Activated naive CD8-positive, alpha-beta T cell (primary cell): ENCODE measurements around the gene DEPDC7.
"Not testable (repeated sequence)": the region's sequence is repeated elsewhere in the genome, so short reads cannot be mapped to it uniquely, and the experiment has no call there.

Experiments
- H3K27ac Mint-ChIP-seq: one replicate; pipeline ENCODE4 v1.8.0; 2021; ENCODE audit warnings: mixed read lengths
- H3K27me3 Mint-ChIP-seq: one replicate; pipeline ENCODE4 v1.8.0; 2021; ENCODE audit warnings: mixed read lengths
- H3K36me3 Mint-ChIP-seq: one replicate; pipeline ENCODE4 v1.8.0; 2021; ENCODE audit warnings: mixed read lengths
- H3K4me1 Mint-ChIP-seq: one replicate; pipeline ENCODE4 v1.8.0; 2021; ENCODE audit warnings: low read depth, mixed read lengths
- H3K4me3 Mint-ChIP-seq: one replicate; pipeline ENCODE4 v1.8.0; 2021; ENCODE audit warnings: mild to moderate bottlenecking, mixed read lengths
- H3K9me3 Mint-ChIP-seq: one replicate; pipeline ENCODE4 v1.8.0; 2021; ENCODE audit warnings: low read depth, mixed read lengths

DEPDC7 gene

DNA sequence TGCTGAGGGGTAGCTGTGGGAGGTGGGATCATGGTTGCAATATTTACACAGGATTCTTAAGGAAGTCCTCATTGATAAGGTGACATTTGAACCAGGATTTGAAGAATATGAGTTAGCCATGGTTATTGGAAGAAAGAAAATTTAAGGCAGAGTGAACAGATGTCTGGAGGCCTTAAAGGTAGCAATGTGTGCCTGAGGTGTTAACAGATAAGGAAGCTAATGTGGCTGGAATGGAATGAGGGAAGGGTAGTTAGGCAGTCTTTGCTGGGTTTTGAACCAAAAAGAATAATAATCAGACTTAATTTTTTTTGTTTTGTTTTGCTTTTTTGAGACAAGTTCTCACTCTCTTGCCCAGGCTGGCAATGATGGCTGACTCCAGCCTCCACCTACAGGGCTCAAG is 9.7 kb upstream of the DEPDC7 start:
- peaks cover 4% of the 10 kb centered on the region for H3K9me3 Mint-ChIP-seq
- H3K4me1 Mint-ChIP-seq: peaks cover 35% of the 10 kb centered on the region
- H3K27me3 Mint-ChIP-seq: no peaks in the 10 kb centered on the region
- peak overlapping the region; percentile 40 for H3K4me3 Mint-ChIP-seq
- H3K27ac Mint-ChIP-seq: no peak overlapping the region
- H3K36me3 Mint-ChIP-seq: peaks cover 2% of the 10 kb centered on the region

DNA sequence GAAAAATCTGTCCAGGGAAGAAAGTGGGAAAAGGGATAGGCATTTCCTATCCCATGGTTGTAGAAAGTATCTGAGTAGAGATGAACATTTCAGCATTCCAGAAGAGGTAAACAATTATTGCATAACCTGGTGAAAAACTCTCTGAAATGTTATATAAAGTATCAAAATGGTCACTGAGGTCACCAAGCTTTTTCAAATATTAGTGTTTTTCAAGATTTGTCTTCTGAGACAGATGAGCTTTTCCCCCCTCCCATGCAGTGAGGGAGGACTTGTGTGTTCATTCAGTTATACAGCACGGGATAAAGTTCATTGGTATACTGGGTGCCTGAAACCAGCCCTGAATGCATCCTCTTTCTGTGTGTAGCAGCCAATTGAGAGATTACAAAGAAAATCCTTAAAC is 1.9 kb upstream of the DEPDC7 start:
- H3K4me3 Mint-ChIP-seq: peak overlapping the region; percentile 40
- no peaks in the 10 kb centered on the region for H3K9me3 Mint-ChIP-seq
- H3K36me3 Mint-ChIP-seq: no peaks in the 10 kb centered on the region
- no peaks in the 10 kb centered on the region for H3K27me3 Mint-ChIP-seq
- H3K4me1 Mint-ChIP-seq: peaks cover 60% of the 10 kb centered on the region
- no peak overlapping the region for H3K27ac Mint-ChIP-seq

DNA sequence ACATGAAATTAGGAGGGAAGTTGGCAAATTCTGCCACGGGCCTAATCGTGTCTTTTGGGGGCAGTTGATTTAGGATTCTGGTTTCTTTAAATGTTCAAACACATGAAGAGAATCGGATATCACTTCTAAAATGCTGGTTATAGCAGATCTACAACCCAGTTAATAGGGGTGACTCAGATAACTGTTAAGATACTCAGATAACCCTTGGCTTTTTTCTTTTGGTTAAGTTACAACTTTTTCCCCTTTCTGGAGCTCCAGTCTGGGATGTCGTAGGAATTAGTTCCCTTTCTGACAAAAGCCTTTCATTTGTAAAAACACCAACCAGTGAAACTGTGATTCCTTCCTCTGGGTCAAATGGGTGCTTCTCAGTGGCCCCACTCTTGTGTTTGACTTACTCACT is 976 bp downstream of the DEPDC7 start:
- Mint-ChIP-seq H3K36me3 (no peaks in the 10 kb centered on the region), H3K9me3 (no peaks in the 10 kb centered on the region), H3K4me1 (peaks cover 55% of the 10 kb centered on the region), H3K27me3 (no peaks in the 10 kb centered on the region), H3K27ac (peak overlapping the region; percentile 41), H3K4me3 (peak overlapping the region; percentile 89)

DNA sequence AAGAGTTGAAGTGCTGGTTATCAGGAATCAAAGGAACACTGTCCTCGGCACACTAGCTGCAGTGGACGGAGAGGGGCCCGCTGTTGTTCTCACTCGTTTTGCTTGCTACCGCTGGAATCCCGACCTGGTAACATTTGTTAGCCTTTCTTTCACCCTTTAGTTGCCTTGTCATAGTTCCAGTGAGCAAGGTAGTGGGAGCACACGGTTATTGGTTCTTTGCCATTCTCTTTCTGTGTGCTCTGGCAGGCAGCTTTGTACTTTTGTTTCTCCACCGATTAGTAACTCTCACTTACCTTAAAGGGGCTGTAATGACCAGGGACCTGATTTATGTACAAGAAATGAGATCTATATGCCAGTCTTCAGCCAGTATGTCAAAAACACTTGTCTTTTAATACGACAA is 1.8 kb downstream of the DEPDC7 start:
- Mint-ChIP-seq H3K36me3 (no peaks in the 10 kb centered on the region), H3K27ac (no peak overlapping the region), H3K9me3 (no peaks in the 10 kb centered on the region), H3K27me3 (no peaks in the 10 kb centered on the region), H3K4me1 (peaks cover 55% of the 10 kb centered on the region), H3K4me3 (peak overlapping the region; percentile 89)

DNA sequence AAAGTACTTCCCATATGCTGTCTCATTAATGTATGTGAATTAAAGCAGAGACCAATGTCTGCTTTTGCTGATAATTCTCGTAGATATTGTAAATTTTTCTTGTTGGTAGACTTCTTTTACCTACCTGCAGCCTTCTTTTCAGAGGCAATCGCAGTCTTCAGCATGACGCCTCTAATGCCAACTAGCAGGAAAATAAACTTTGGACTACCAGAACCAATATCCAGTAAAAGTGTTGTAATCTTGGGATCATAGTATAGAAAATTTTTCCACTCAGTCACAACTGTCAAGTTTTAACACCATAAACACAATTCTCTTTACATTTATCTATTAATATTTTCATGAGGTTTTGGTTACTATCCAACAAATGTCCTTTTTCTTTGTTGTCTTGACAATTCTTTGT is 2.3 kb downstream of the DEPDC7 start:
- H3K27ac Mint-ChIP-seq: no peak overlapping the region
- no peak overlapping the region for H3K4me3 Mint-ChIP-seq
- H3K36me3 Mint-ChIP-seq: no peaks in the 10 kb centered on the region
- no peaks in the 10 kb centered on the region for H3K9me3 Mint-ChIP-seq
- peaks cover 51% of the 10 kb centered on the region for H3K4me1 Mint-ChIP-seq
- H3K27me3 Mint-ChIP-seq: no peaks in the 10 kb centered on the region

DNA sequence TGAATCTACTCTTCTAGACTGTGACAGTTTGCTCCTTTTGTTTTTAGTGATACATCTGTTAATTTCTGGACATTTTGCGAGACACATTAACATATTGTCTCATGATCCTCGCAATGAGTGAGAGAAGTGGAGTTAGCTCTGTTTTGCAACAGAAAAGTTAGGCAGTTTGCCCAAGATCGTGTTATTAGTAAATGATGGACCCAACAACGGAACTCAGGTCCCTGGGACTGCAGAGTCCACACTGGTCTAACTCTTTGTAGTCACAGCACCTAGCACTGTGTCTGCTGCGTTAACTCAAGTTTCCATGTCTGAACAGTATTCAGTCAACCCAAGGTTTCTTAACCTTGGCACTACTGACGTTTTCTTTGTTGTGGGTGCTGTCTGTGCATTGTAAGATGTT is 3.2 kb downstream of the DEPDC7 start:
- H3K27me3 Mint-ChIP-seq: no peaks in the 10 kb centered on the region
- no peaks in the 10 kb centered on the region for H3K9me3 Mint-ChIP-seq
- H3K27ac Mint-ChIP-seq: no peak overlapping the region
- no peak overlapping the region for H3K4me3 Mint-ChIP-seq
- no peaks in the 10 kb centered on the region for H3K36me3 Mint-ChIP-seq
- peaks cover 44% of the 10 kb centered on the region for H3K4me1 Mint-ChIP-seq

DNA sequence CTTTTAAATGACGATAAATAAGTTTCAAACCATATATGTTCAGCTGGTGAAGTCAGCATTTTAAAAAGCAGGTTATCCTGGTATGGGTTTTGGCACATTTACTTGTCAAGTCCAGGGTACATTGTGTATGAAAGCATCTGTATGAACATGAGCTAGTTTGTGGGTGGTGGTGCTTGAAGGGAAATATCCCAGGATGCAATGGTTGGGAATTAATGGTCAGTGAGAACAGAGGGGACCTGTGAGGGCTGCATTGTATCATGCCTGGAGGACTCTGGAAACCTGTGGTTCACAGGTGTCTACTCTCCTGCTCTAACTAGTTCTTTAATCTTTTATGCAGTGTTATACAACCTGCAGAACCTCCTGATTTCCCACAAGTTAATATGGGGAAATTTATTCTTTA is 5.8 kb downstream of the DEPDC7 start:
- Mint-ChIP-seq H3K27ac (no peak overlapping the region), H3K9me3 (no peaks in the 10 kb centered on the region), H3K27me3 (no peaks in the 10 kb centered on the region), H3K36me3 (no peaks in the 10 kb centered on the region), H3K4me1 (peaks cover 38% of the 10 kb centered on the region), H3K4me3 (no peak overlapping the region)

DNA sequence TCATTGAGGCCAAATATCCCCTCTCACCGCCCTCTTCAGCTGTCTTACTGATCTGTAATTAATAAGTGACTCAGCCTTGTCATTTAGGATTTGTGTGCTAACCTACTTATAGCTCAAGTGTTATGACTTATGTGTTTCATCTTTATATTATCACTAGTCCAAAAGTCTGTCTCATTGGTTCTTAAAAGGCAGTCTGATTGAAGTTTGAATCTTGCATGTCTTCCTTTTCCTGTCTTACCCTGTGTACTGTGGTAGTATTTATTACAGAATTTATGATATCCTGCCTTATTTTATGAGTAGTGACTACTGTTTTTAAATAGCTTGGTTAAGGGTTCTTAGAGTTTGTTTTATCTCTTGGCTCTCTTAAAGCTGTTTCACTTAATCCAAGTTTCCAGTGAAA is 6.3 kb downstream of the DEPDC7 start:
- Mint-ChIP-seq H3K9me3 (no peaks in the 10 kb centered on the region), H3K27ac (no peak overlapping the region), H3K27me3 (no peaks in the 10 kb centered on the region), H3K4me3 (no peak overlapping the region), H3K36me3 (no peaks in the 10 kb centered on the region), H3K4me1 (peaks cover 33% of the 10 kb centered on the region)

DNA sequence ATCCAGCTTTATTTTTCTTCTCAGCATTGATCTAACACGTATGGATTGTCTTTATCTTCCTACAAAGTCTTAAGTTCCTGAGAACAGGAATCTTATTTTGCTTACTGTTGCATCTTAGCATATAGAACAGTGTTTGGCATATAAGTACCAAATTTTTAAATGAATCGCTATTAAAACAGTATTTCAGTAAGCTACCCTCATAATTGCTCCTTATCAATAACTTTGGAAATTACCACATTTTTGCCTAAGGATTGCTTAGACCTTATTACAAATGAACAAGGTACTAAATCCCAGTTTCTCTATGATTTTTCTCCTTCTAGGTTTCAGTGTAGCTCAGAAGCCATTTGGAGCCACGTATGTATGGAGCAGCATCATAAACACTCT is 9.7 kb downstream of the DEPDC7 start:
- H3K4me3 Mint-ChIP-seq: no peak overlapping the region
- no peaks in the 10 kb centered on the region for H3K27me3 Mint-ChIP-seq
- no peak overlapping the region for H3K27ac Mint-ChIP-seq
- peaks cover 6% of the 10 kb centered on the region for H3K36me3 Mint-ChIP-seq
- H3K4me1 Mint-ChIP-seq: peaks cover 15% of the 10 kb centered on the region
- no peaks in the 10 kb centered on the region for H3K9me3 Mint-ChIP-seq

DNA sequence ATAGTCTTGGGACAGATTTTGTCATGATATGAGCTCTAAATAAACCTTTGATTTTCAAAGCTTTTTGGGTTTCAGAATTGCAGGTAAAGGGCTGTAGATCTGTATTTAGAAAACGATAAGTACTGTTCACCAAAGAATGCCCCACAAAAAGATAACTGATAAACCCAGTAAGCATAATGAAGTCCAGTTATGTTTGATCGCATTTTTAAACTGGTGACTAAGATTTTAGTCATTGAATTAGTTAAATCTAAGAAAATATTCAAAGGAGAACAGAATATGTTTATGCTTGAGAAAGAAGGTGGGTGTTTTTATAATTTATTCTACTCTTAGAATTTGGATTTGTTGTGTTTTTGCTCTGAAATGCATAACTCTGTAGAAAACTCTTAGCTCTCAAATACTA is 11.6 kb downstream of the DEPDC7 start:
- peaks cover 5% of the 10 kb centered on the region for H3K4me1 Mint-ChIP-seq
- peaks cover 13% of the 10 kb centered on the region for H3K36me3 Mint-ChIP-seq
- H3K27me3 Mint-ChIP-seq: no peaks in the 10 kb centered on the region
- H3K9me3 Mint-ChIP-seq: no peaks in the 10 kb centered on the region
- no peak overlapping the region for H3K27ac Mint-ChIP-seq
- H3K4me3 Mint-ChIP-seq: no peak overlapping the region

DNA sequence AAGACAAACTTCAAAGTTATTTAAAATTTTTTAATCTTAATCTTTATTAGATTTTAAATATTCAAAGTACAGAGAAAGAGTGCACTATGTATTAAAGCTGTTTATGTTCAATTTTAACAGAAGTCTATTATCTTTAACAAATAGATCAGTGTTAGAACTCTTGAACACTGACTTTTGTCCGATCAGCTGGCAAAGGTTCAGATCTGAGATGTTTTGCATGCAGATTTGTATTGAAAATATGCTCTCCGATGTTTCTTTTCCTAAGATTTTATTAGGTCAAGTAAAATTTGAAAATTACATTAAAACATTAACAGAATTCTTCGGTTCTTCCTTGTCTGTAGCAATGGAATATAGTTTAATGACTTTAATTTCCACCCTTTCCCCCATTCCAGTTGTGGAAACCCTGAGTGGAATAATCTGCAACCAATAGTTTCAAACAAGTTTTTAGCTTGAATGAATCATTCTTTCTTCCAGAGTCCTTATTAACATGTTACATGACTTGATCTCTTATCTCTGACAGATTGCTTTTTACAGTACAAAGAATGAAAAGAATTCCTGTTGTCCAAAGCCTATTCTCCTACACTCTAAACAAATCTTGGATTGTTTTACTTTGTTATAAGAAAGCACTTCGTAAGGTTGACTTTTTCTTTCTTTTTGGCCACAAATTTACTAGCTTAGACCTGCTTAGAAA is 12.3 kb downstream of the DEPDC7 start:
- no peaks in the 10 kb centered on the region for H3K27me3 Mint-ChIP-seq
- H3K27ac Mint-ChIP-seq: no peak overlapping the region
- H3K9me3 Mint-ChIP-seq: no peaks in the 10 kb centered on the region
- peaks cover 4% of the 10 kb centered on the region for H3K4me1 Mint-ChIP-seq
- H3K4me3 Mint-ChIP-seq: no peak overlapping the region
- peaks cover 13% of the 10 kb centered on the region for H3K36me3 Mint-ChIP-seq

DNA sequence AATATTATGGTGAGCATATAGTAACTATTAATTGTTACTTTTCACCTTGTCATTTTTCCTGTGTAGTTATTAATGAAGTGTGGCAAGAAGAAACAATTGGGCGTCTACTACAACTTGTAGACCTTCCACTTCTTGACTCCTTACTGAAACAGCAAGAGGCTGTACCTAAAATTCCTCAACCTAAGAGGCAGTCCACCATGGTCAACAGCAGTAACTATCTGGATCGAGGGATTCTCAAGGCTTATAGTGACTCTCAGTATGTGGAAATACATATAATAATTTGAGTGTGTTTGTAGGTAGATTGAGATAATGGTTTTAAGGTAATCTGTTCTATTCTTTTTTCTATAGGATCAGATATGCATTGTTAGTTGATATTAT is 12.8 kb downstream of the DEPDC7 start:
- H3K4me1 Mint-ChIP-seq: peaks cover 4% of the 10 kb centered on the region
- no peak overlapping the region for H3K27ac Mint-ChIP-seq
- H3K27me3 Mint-ChIP-seq: no peaks in the 10 kb centered on the region
- H3K4me3 Mint-ChIP-seq: no peak overlapping the region
- peaks cover 13% of the 10 kb centered on the region for H3K36me3 Mint-ChIP-seq
- H3K9me3 Mint-ChIP-seq: no peaks in the 10 kb centered on the region

DNA sequence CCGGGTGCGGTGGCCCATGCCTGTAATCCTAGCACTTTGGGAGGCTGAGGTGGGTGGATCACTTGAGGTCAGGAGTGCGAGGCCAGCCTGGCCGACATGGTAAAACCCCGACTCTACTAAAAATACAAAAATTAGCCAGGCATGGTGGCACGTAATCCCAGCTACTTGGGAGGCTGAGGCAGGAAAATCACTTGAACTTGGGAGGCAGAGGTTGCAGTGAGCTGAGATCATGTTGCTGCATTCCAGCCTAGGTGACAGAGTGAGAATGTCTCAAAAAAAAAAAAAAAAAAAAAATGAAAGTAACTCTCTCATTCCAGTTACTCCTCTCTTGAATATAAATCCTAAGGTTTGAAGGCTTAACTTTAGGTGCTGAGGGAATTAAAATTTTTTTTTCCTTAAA is 13.5 kb downstream of the DEPDC7 start:
- H3K4me3 Mint-ChIP-seq: not testable (repeated sequence)

DNA sequence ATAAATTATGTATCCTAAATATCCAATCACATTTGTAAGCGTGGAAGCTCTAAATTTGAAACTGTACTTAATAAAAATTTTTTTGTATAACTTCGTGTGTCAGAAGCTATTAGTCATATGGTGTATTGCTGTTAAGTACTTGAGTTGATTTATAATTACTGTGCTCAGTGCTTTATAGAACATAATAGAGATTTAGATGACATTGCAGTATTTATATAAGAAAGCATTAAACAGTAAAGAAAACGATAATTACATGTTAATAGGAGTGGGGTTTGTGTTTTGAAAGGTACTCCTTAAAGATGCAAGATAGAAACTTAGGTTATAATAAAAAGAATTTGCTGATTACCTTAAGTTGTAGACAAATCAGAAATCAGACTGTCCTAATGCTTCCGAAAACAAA is 17.8 kb downstream of the DEPDC7 start:
- Mint-ChIP-seq H3K4me3 (no peak overlapping the region), H3K9me3 (no peaks in the 10 kb centered on the region), H3K27ac (no peak overlapping the region), H3K36me3 (peaks cover 16% of the 10 kb centered on the region), H3K27me3 (no peaks in the 10 kb centered on the region), H3K4me1 (no peaks in the 10 kb centered on the region)

More for the DNA sequence above, 13.5 kb downstream of the DEPDC7 start:
- peaks cover 15% of the 10 kb centered on the region for H3K36me3 Mint-ChIP-seq
- H3K27ac Mint-ChIP-seq, H3K9me3 Mint-ChIP-seq, H3K4me1 Mint-ChIP-seq, H3K27me3 Mint-ChIP-seq: not testable (repeated sequence)

DNA sequence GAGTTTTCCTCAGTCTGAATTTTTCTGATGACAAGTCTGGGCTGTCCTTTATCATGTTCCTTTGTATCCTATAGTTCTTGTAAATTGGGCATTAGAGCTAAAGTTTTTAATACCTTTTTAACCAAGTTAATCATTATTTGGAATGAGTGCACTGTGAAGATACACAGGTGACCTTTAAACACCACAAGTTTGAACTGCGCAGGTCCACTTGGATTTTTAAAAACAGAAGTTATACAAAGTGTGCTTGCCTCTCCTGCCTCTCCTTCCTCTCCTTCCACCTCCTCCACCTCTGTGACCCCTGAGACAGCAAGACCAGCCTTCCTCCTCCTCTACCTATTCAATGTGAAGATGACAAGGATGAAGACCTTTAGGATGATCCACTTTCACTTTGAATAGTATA is 19.3 kb downstream of the DEPDC7 start:
- Mint-ChIP-seq H3K36me3 (peaks cover 12% of the 10 kb centered on the region), H3K27me3 (no peaks in the 10 kb centered on the region), H3K4me3 (no peak overlapping the region), H3K27ac (no peak overlapping the region), H3K4me1 (peaks cover 3% of the 10 kb centered on the region), H3K9me3 (no peaks in the 10 kb centered on the region)

DNA sequence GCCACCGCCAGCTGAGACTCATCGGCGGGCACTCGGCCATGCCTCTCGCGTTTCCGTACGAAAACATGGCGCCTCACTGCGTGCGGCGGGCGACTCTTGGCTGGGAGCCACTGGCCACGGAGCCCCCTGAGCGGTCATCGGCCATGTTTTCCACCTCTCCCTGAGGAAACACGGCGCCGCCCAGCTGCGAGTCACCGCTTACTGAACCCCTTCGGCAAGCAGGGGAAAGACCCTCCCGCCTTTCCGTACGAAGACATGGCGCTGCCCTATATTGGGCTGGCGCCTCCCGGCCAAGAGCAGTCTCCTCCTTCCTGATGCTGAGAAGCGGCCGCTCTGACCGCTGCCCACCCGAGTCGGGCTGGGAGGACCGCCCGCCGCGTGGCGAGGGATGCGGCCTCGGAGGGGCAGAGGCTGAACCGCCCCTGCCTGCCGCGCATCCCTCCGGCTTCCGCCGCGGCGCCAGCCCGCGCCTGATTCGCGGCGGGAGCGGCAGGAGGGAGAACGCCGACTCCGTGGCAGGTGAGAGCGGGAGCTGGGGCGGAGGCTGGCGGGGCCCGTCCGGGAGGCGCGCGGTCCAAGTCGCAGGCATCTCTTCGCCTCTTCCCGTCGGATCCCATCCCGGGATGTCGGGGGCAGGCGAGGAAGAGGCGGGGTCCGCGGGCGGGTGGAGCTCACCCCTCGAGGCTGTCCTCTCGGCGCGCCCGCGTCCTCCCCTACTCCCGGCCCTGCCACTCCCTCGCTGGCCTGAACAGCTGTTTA is 23.8 kb downstream of the DEPDC7 start, which contains the start of gene TCP11L1:
Gene TCP11L1, plus strand, starts transcription at position 299 of the 759 bp plus-strand sequence. CDS start 4,202 bp downstream, outside the sequence.
- Mint-ChIP-seq H3K4me1 (peaks cover 26% of the 10 kb centered on the region), H3K4me3 (peak within 1 kb of the TSS; percentile 93), H3K36me3 (peaks cover 5% of the 10 kb centered on the region), H3K9me3 (no peaks in the 10 kb centered on the region), H3K27ac (peak within 1 kb of the TSS; percentile 96), H3K27me3 (no peaks in the 10 kb centered on the region)
